ENCODE results near the gene SLC33A1.
"Not testable (repeated sequence)": the region's sequence is repeated elsewhere in the genome, so short reads cannot be mapped to it uniquely, and the experiment has no call there.

SLC33A1 gene

GRCh38 chr3:155815030-155815545 is 39.1 kb downstream of the SLC33A1 start:
- no peaks in the 10 kb centered on the region for H3K4me1 ChIP-seq (ENCODE audit: control insufficient read depth, insufficient read depth, low read depth, low read length)
- no peaks in the 10 kb centered on the region for H3K79me1 ChIP-seq (replicated peaks; ENCODE audit: low read length, poor library complexity, severe bottlenecking)
- H4K91ac ChIP-seq (ENCODE audit: low read length): no peak overlapping the region
- H3K4me3 ChIP-seq (ENCODE audit: insufficient read depth in 1 of 2, low read depth in 1 of 2, low read length in 2 of 2): no peak overlapping the region
- H3K23ac ChIP-seq (ENCODE audit: low read length in 2 of 2): no peak overlapping the region
- H3K36me3 ChIP-seq (ENCODE audit: control insufficient read depth in 1 of 2, insufficient read depth in 2 of 2, low read depth in 1 of 2, low read length in 2 of 2): peaks cover 0 to 3% of the 10 kb centered on the region in 2 experiments
- no peak overlapping the region for H3K27ac ChIP-seq (ENCODE audit: low read length, poor library complexity, severe bottlenecking)
- H3K4ac ChIP-seq (ENCODE audit: low read depth in 1 of 2, low read length in 2 of 2): no peak overlapping the region
- H2AK5ac ChIP-seq (ENCODE audit: low read length, severe bottlenecking): no peak overlapping the region
- H3K14ac ChIP-seq (ENCODE audit: low read length in 2 of 2): no peak overlapping the region
- no peak overlapping the region for H3K9ac ChIP-seq (ENCODE audit: low read length)
- H3K9me3 ChIP-seq (ENCODE audit: control insufficient read depth, low read length): no peaks in the 10 kb centered on the region
- H2AFZ ChIP-seq (ENCODE audit: low read depth, low read length): no peak overlapping the region
- no peak overlapping the region for H3K18ac ChIP-seq (ENCODE audit: low read depth in 1 of 2, low read length in 2 of 2)
- H2BK5ac ChIP-seq (ENCODE audit: low read depth, low read length, poor library complexity, severe bottlenecking): no peak overlapping the region
- H3K27me3 ChIP-seq (ENCODE audit: control insufficient read depth in 1 of 2, insufficient read depth in 1 of 2, low read length in 2 of 2): no peaks in the 10 kb centered on the region
- H2BK120ac ChIP-seq (ENCODE audit: low read depth, low read length): no peak overlapping the region
- no peak overlapping the region for H2BK15ac ChIP-seq (ENCODE audit: low read depth, poor library complexity, severe bottlenecking)
- H4K8ac ChIP-seq (ENCODE audit: low read length): no peak overlapping the region
- H2BK12ac ChIP-seq (ENCODE audit: low read length in 2 of 2): no peak overlapping the region
- no peak overlapping the region for H3K4me2 ChIP-seq (ENCODE audit: low read length, poor library complexity, severe bottlenecking)
- DNase-seq: no peak

- H3K36me3 ChIP-seq (ENCODE audit: control insufficient read depth in 1 of 2, insufficient read depth in 2 of 2, low read depth in 1 of 2, low read length in 2 of 2); H2AK5ac ChIP-seq (ENCODE audit: low read length, severe bottlenecking); H3K4me1 ChIP-seq (ENCODE audit: control insufficient read depth, insufficient read depth, low read depth, low read length); H2BK120ac ChIP-seq (ENCODE audit: low read depth, low read length); DNase-seq; H3K79me1 ChIP-seq (replicated peaks; ENCODE audit: low read length, poor library complexity, severe bottlenecking); H3K18ac ChIP-seq (ENCODE audit: low read depth in 1 of 2, low read length in 2 of 2); H3K9me3 ChIP-seq (ENCODE audit: control insufficient read depth, low read length); H4K91ac ChIP-seq (ENCODE audit: low read length); H3K27me3 ChIP-seq (ENCODE audit: control insufficient read depth in 1 of 2, insufficient read depth in 1 of 2, low read length in 2 of 2); H3K4me2 ChIP-seq (ENCODE audit: low read length, poor library complexity, severe bottlenecking); H2AFZ ChIP-seq (ENCODE audit: low read depth, low read length); H3K14ac ChIP-seq (ENCODE audit: low read length in 2 of 2); H3K4me3 ChIP-seq (ENCODE audit: insufficient read depth in 1 of 2, low read depth in 1 of 2, low read length in 2 of 2); H2BK5ac ChIP-seq (ENCODE audit: low read depth, low read length, poor library complexity, severe bottlenecking); H3K4ac ChIP-seq (ENCODE audit: low read depth in 1 of 2, low read length in 2 of 2); H2BK12ac ChIP-seq (ENCODE audit: low read length in 2 of 2); H3K23ac ChIP-seq (ENCODE audit: low read length in 2 of 2); H3K27ac ChIP-seq (ENCODE audit: low read length, poor library complexity, severe bottlenecking); H2BK15ac ChIP-seq (ENCODE audit: low read depth, poor library complexity, severe bottlenecking); H4K8ac ChIP-seq (ENCODE audit: low read length); H3K9ac ChIP-seq (ENCODE audit: low read length): not testable (repeated sequence)
Measured at GRCh38 chr3:155813224-155813623, 41.0 kb downstream of the SLC33A1 start.

GRCh38 chr3:155809181-155809580 is 45.0 kb downstream of the SLC33A1 start:
- no peak overlapping the region for H2BK5ac ChIP-seq (ENCODE audit: low read depth, low read length, poor library complexity, severe bottlenecking)
- no peak overlapping the region for H4K8ac ChIP-seq (ENCODE audit: low read length)
- H3K79me1 ChIP-seq (replicated peaks; ENCODE audit: low read length, poor library complexity, severe bottlenecking): peaks cover 2% of the 10 kb centered on the region
- no peak overlapping the region for H3K18ac ChIP-seq (ENCODE audit: low read depth in 1 of 2, low read length in 2 of 2)
- H3K4me1 ChIP-seq (ENCODE audit: control insufficient read depth, insufficient read depth, low read depth, low read length): peaks cover 3% of the 10 kb centered on the region
- no peak overlapping the region for H3K4me2 ChIP-seq (ENCODE audit: low read length, poor library complexity, severe bottlenecking)
- no peak for DNase-seq
- H4K91ac ChIP-seq (ENCODE audit: low read length): no peak overlapping the region
- H3K9ac ChIP-seq (ENCODE audit: low read length): no peak overlapping the region
- no peak overlapping the region for H2BK120ac ChIP-seq (ENCODE audit: low read depth, low read length)
- no peak overlapping the region for H3K4me3 ChIP-seq (ENCODE audit: insufficient read depth in 1 of 2, low read depth in 1 of 2, low read length in 2 of 2)
- H2BK12ac ChIP-seq (ENCODE audit: low read length in 2 of 2): no peak overlapping the region
- H3K27me3 ChIP-seq (ENCODE audit: control insufficient read depth in 1 of 2, insufficient read depth in 1 of 2, low read length in 2 of 2): no peaks in the 10 kb centered on the region
- H2AK5ac ChIP-seq (ENCODE audit: low read length, severe bottlenecking): no peak overlapping the region
- no peak overlapping the region for H2AFZ ChIP-seq (ENCODE audit: low read depth, low read length)
- H3K4ac ChIP-seq (ENCODE audit: low read depth in 1 of 2, low read length in 2 of 2): no peak overlapping the region
- no peaks in the 10 kb centered on the region for H3K36me3 ChIP-seq (ENCODE audit: control insufficient read depth in 1 of 2, insufficient read depth in 2 of 2, low read depth in 1 of 2, low read length in 2 of 2)
- H3K9me3 ChIP-seq (ENCODE audit: control insufficient read depth, low read length): no peaks in the 10 kb centered on the region
- no peak overlapping the region for H3K14ac ChIP-seq (ENCODE audit: low read length in 2 of 2)
- no peak overlapping the region for H3K27ac ChIP-seq (ENCODE audit: low read length, poor library complexity, severe bottlenecking)
- H2BK15ac ChIP-seq (ENCODE audit: low read depth, poor library complexity, severe bottlenecking): no peak overlapping the region
- no peak overlapping the region for H3K23ac ChIP-seq (ENCODE audit: low read length in 2 of 2)

GRCh38 chr3:155807823-155808222 is 46.4 kb downstream of the SLC33A1 start:
- Histone ChIP-seq H3K18ac (ENCODE audit: low read depth in 1 of 2, low read length in 2 of 2) (no peak overlapping the region), H3K14ac (ENCODE audit: low read length in 2 of 2) (no peak overlapping the region), H2AFZ (ENCODE audit: low read depth, low read length) (no peak overlapping the region), H4K8ac (ENCODE audit: low read length) (no peak overlapping the region), H3K4ac (ENCODE audit: low read depth in 1 of 2, low read length in 2 of 2) (no peak overlapping the region), H2BK15ac (ENCODE audit: low read depth, poor library complexity, severe bottlenecking) (no peak overlapping the region), H2BK5ac (ENCODE audit: low read depth, low read length, poor library complexity, severe bottlenecking) (no peak overlapping the region), H3K27ac (ENCODE audit: low read length, poor library complexity, severe bottlenecking) (no peak overlapping the region), H3K27me3 (ENCODE audit: control insufficient read depth in 1 of 2, insufficient read depth in 1 of 2, low read length in 2 of 2) (no peaks in the 10 kb centered on the region), H2BK12ac (ENCODE audit: low read length in 2 of 2) (no peak overlapping the region), H4K91ac (ENCODE audit: low read length) (no peak overlapping the region), H2AK5ac (ENCODE audit: low read length, severe bottlenecking) (no peak overlapping the region), H2BK120ac (ENCODE audit: low read depth, low read length) (no peak overlapping the region), H3K4me3 (ENCODE audit: insufficient read depth in 1 of 2, low read depth in 1 of 2, low read length in 2 of 2) (no peak overlapping the region), H3K79me1 (replicated peaks; ENCODE audit: low read length, poor library complexity, severe bottlenecking) (peaks cover 2% of the 10 kb centered on the region), H3K9me3 (ENCODE audit: control insufficient read depth, low read length) (no peaks in the 10 kb centered on the region), H3K23ac (ENCODE audit: low read length in 2 of 2) (no peak overlapping the region), H3K4me2 (ENCODE audit: low read length, poor library complexity, severe bottlenecking) (no peak overlapping the region), H3K9ac (ENCODE audit: low read length) (no peak overlapping the region), H3K4me1 (ENCODE audit: control insufficient read depth, insufficient read depth, low read depth, low read length) (peaks cover 3% of the 10 kb centered on the region), H3K36me3 (ENCODE audit: control insufficient read depth in 1 of 2, insufficient read depth in 2 of 2, low read depth in 1 of 2, low read length in 2 of 2) (no peaks in the 10 kb centered on the region)
- no peak for DNase-seq
- 89% methylated on average over 2 of the region's 2 CpGs for WGBS
